Choroid plexus epithelial cell (primary cell): ENCODE data around the gene LTBP4.
"Not testable (repeated sequence)": the region's sequence is repeated elsewhere in the genome, so short reads cannot be mapped to it uniquely, and the experiment has no call there.

Source experiments
- DNase-seq: peaks from one replicate; pipeline ENCODE4 v3.0.0-alpha.2; 2010; ENCODE audit warnings: low read depth
- H3K4me3 ChIP-seq: 2 replicates; pipeline ENCODE4 v1.5.1; 2011; ENCODE audit warnings: low read depth, mild to moderate bottlenecking, control low read depth, low read length, moderate library complexity
- CTCF ChIP-seq: conservative IDR thresholded peaks from 2 replicates; pipeline ENCODE4 v1.5.1; 2011; ENCODE audit warnings: low read depth, mild to moderate bottlenecking, control low read depth, inconsistent platforms, low read length, moderate library complexity

Gene LTBP4

GRCh38 chr19:40620161-40620485 is 19.0 kb downstream of the LTBP4 start:
- H3K4me3 ChIP-seq = no peak overlapping the region
- no peak for TF ChIP-seq CTCF
- DNase-seq = no peak

GRCh38 chr19:40621283-40621682 is 20.1 kb downstream of the LTBP4 start:
- TF ChIP-seq CTCF = no peak
- DNase-seq = no peak
- H3K4me3 ChIP-seq = no peak overlapping the region

GRCh38 chr19:40621966-40622772 is 21.0 kb downstream of the LTBP4 start:
- H3K4me3 ChIP-seq = no peak overlapping the region
- TF ChIP-seq CTCF = no peak
- DNase-seq = no peak

GRCh38 chr19:40622773-40623075 is 21.6 kb downstream of the LTBP4 start:
- H3K4me3 ChIP-seq = no peak overlapping the region

GRCh38 chr19:40623403-40624251 is 22.5 kb downstream of the LTBP4 start:
- no peak overlapping the region for H3K4me3 ChIP-seq
- peak; percentile 56 for DNase-seq
- no peak for TF ChIP-seq CTCF

More at GRCh38 chr19:40622773-40623075, 21.6 kb downstream of the LTBP4 start:
- no peak for TF ChIP-seq CTCF
- no peak for DNase-seq

GRCh38 chr19:40624369-40625153 is 23.4 kb downstream of the LTBP4 start:
- DNase-seq = not testable (repeated sequence)

GRCh38 chr19:40625406-40626120 is 24.4 kb downstream of the LTBP4 start:
- TF ChIP-seq CTCF = no peak
- no peak for DNase-seq
- no peak overlapping the region for H3K4me3 ChIP-seq

More at GRCh38 chr19:40624369-40625153, 23.4 kb downstream of the LTBP4 start:
- not testable (repeated sequence) for H3K4me3 ChIP-seq
